Inferior parietal cortex (tissue), 1 donor: ENCODE data around the gene ATXN7L1.
"Not testable (repeated sequence)": the region's sequence is repeated elsewhere in the genome, so short reads cannot be mapped to it uniquely, and the experiment has no call there.

ENCODE experiments used
- DNase-seq: peaks from one replicate; pipeline ENCODE4 v3.0.0-alpha.2; 2016; ENCODE audit errors: extremely low spot score

ATXN7L1 gene

DNA sequence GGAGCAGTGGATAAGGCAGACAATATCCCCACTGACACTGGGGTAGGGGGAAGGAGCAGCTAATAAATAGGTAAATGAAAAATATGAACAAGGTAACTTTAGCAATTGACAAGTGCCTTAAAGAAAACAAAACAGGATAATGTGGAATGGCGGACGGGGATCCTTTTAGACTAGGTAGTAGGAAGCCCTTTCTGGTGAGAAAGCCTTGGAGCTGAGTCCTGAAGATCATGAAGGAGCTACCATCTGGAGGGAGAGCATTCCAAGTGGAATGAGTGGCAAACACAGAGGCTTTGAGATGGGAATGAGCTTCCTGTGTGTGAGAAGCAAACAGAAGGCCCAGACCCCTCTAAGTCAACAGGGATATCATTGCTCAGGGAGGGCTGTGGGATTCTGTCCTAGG, 16.0 kb upstream of the ATXN7L1 start:
- no peak for DNase-seq

GRCh38 chr7:105890290-105890997, 14.0 kb upstream of the ATXN7L1 start:
- no peak for DNase-seq

GRCh38 chr7:105887569-105888189, 11.3 kb upstream of the ATXN7L1 start:
- no peak for DNase-seq

DNA sequence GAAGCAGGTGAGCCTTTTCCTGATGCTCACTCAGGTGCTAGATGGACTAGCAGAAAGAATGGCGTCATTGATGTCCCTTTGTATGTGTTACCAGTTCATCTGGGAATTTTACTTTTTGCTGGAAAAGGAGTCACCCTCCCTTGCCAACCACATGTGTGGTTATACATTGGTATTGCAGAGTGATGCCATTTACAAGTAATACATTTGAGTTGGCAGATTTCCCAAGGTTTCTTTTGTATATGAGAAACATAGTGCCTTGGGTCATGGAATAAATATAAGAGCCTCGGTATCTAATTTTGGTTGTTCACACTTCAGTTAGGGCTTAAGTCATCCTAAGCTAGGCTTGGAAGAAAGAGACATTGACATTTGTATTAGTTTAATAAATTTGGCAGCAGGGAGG, 10.4 kb upstream of the ATXN7L1 start:
- no peak for DNase-seq

- DNase-seq, result no peak
Observed at GRCh38 chr7:105885387-105886111, 9.2 kb upstream of the ATXN7L1 start.

DNA sequence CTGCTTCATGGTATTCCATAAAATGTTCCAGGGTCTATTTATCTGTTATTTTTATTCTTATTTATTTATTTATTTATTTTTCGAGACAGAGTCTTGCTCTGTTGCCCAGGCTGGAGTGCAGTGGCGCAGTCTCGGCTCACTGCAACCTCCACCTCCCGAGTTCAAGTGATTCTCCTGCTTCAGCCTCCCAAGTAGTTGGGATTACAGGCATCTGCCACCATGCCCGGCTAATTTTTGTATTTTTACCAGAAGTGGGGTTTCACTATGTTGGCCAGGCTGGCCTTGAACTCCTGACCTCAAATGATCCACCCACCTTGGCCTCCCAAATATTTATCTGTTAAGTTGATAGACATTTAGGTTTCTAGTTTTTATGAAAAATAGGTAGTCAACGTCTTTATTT, 6.8 kb upstream of the ATXN7L1 start:
- not testable (repeated sequence) for DNase-seq

GRCh38 chr7:105881439-105881838, 5.0 kb upstream of the ATXN7L1 start:
- DNase-seq, result no peak

GRCh38 chr7:105880571-105881330, 4.4 kb upstream of the ATXN7L1 start:
- DNase-seq, result no peak

DNA sequence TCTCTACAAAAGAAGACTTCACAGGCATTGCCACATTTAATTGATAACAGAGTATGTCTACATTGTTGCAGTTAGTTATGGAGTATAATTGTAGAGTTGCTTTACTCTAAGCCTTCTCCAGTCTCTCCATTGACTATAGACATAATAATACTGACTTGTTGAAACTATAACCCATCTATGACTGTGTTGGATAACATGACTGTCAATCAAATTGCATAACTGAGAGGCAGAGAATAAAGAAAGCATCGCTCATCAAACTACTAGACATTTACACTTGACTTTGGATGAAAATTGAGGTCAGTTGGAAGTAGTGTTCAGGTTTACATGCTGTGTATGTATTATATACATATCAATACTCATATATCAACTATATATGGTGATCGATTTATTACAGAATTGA, 3.4 kb upstream of the ATXN7L1 start:
- no peak for DNase-seq

DNA sequence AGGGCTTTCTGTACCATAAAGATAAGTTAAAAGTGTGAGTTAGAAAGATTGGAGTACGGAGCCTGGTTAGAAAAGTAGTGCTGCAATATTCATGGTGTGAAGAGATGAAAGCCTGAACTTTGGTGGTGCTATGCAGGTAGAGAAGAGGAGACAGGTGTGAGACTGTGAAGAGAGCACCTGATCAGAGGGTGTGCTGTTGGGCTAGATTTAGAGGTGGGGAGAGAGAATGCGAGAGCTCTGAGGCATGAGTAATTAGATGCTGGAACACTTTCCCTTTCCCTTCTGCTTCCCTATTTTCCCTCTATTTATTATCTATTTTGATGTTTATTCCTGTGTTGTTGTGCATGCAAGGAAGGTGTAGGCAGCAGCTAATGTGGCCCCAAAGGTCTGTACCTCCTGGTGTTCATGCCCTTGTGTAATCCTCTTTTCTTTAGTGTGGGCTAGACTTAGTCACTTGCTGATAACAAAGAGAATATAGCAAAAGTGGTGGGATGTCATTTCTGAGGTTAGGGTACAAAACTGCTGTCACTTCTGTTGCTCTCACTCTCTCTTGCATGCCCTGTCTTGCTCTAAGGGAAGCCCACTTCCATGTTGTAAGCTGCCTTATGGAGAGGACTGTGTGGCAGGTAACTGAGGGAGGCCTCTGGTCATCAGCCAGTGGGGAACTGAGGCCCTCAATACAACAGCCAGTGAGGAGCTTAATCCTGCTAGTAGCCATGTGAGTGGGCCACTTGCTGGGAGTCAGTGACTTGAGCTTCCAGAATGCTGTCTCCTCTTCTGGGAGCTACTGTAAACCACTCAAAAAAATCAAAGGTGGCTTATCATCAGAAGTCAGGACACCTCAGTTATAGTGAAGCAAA, 2.6 kb upstream of the ATXN7L1 start:
- no peak for DNase-seq

DNA sequence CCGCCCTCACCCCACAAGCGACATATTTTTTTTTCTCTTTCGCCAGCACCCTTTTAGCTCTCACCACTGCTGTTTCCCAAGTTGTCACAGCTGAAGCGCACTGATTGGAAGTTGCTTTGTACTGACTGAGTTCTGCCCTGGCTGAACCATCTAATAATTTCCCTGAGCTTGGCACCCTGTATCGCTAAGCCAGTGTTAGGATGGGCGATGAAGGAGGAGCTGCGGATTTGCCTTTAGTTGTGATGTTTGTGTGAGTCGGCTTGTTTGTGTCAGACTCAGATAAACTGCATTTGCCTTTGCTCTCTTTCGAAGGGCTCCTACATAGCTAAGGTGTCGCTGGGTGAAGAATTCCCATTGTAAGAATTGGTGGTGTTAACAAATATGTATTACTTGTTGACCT, 1.3 kb upstream of the ATXN7L1 start:
- no peak for DNase-seq

- DNase-seq, result no peak
Observed at GRCh38 chr7:105876964-105877601, 684 bp upstream of the ATXN7L1 start.

DNA sequence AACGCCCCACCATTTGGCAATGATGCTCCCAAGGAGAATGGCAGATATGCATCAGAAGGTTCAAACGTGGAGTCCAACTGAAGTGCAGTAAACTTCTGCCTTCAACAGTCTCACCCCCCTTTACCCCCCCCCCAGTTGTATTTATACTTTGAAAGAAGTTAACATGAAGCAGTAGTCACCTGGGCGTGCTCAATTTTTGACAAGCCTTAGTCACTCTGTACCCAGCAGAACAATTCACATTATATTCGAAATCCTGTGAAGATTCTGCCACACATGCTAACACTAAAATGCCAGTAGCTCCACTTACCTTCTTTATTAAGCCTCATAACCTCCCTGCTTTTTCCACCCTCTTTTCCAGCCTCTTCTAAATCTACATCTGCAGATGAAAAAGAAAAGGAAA, 894 bp downstream of the ATXN7L1 start:
- DNase-seq, result no peak

- DNase-seq, result no peak
Observed at GRCh38 chr7:105874055-105874454, 2.3 kb downstream of the ATXN7L1 start.

DNA sequence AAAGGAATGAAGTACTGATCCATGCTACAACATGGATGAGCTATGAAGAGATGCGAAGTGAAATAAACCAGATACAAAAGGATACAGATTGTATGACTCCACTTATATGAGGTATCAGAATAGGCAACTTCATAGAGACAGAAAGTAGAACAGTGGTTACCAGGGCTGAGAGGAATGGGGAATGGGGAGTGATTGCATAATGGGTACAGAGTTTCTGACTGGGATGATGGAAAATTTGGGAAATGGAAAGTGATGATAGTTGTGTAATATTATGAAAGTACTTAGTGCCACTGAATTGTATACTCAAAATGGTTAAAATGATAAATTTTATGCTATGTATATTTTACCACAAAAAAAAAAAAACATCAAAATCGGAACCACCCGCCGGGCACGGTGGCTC, 3.9 kb downstream of the ATXN7L1 start:
- no peak for DNase-seq

DNA sequence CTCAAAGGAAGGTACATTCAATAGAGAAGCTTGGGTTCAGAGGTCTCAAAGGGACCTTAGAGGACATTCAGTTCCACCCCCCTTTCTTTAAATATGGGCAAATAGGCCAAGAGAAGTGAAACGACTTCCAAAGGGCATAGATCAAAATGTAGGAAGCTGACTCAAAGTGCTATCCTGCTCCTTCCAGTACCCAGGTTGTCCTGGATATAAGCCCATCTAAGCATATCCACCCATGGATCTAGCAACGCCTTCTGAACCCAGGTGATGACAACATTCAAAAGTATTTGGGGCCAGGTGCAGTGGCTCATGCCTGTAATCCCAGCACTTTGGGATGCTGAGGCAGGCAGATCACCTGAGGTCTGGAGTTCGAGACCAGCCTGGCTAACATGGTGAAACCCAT, 5.3 kb downstream of the ATXN7L1 start:
- DNase-seq, result no peak

DNA sequence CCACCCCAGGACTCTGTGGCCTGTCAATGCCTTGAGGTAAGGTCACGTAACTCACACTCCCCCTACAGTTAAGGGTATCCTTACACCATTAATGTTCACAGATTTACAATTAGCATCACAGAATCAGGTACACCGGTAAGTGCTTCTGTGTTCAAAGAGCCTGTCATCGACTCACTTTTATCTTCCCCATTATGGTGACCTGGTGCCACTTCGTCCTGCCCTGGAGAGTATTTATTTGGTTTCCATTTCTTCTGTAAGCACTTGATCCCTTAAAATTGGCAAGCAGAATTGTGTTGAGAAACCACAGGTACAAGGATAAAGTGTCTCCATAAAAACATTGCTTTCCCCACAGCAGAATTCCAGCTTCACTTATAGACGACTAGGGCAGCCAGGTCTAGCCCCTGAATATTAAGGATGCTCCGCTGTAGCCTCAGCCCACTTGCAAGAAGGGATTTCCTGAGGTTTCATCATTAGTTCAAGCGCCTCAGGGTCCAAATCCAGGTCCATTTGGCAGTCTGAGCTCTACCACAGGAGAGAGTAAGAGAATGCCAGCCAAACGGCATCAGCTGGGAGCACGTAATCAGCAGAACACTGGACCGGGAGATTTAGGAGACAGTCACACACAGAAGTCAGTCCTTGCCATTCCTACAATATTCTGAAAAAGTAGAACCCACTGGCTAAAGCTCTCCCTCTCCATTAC, 10.1 kb downstream of the ATXN7L1 start:
- no peak for DNase-seq

- DNase-seq, result no peak
Observed at GRCh38 chr7:105863876-105864275, 12.5 kb downstream of the ATXN7L1 start.

DNA sequence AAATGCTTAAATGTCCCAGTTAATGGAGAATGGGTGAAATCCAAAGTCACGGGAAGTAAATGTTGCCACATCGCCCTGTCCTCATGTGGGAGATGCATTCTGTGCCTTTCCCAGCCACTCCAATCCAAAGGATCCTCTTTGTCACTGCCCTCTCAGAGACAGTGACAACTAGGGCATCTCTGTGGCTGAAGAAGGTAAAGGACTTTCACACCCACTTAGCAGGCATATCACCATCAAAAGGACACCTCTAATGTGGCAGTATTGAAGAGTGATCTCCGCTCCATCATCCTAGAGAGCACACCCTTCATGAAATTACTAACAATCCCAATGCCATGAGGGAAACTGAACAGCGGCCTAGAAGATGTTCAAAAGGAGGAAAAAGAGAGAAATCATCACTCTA, 13.6 kb downstream of the ATXN7L1 start:
- DNase-seq, result no peak

DNA sequence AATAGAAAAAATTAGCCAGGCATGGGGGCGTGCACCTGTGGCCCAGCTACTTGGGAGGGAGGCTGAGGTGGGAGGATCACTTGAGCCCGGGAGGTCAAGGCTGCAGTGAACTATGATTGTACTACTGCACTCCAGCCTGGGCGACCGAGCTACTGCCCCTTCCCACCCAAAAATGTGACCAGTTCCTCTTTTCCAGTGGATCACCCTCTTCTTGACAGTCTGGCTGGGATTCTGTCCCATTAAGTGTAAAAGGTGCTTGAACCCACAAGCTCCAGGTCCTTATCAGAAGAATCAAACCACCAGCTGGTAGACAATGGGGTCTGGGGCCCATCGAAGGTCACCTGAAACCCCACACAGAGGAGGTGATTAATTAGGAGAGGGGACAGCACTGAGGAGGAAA, 14.1 kb downstream of the ATXN7L1 start:
- no peak for DNase-seq
